Activated CD8-positive, alpha-beta T cell treated with anti-CD3 and anti-CD28 coated beads, Interleukin-2, amount 10 ng/mL, durations not matched to agents 7 days and 5 days (primary cell): ENCODE results near the gene MAMDC2. TPM values are rescaled to one million over a fixed set of nuclear protein-coding genes. Genes with fewer than 3 reads are reported as not detected.

Experiments
- ATAC-seq: fragments of 150-1000 bp; cut with Tn5 transposase; one replicate; pipeline ENCODE4 v1.10.0; 2021; ENCODE audit warnings: moderate library complexity
- CTCF ChIA-PET: fragments of 350-600 bp; sonication (Branson Sonifier 250); formaldehyde crosslinking; loops from one replicate; lab custom pipeline; 2021; ENCODE audit warnings: antibody characterized with exemption; lab: Charles Lee
- POLR2A ChIA-PET: fragments of 350-600 bp; sonication (Branson Sonifier 250); formaldehyde crosslinking; loops from one replicate; lab custom pipeline; 2021; ENCODE audit warnings: antibody characterized with exemption; lab: Charles Lee
- DNase-seq: peaks from one replicate; pipeline ENCODE4 v3.0.0-alpha.2; 2020
- H3K27ac Mint-ChIP-seq: one replicate; pipeline ENCODE4 v1.8.0; 2021; ENCODE audit warnings: mild to moderate bottlenecking, mixed read lengths
- H3K27me3 Mint-ChIP-seq: one replicate; pipeline ENCODE4 v1.8.0; 2021; ENCODE audit warnings: low read depth, mixed read lengths
- H3K36me3 Mint-ChIP-seq: one replicate; pipeline ENCODE4 v1.8.0; 2021; ENCODE audit warnings: low read depth, mixed read lengths
- H3K4me1 Mint-ChIP-seq: one replicate; pipeline ENCODE4 v1.8.0; 2021; ENCODE audit warnings: low read depth, mixed read lengths
- H3K4me3 Mint-ChIP-seq: one replicate; pipeline ENCODE4 v1.8.0; 2021; ENCODE audit warnings: mild to moderate bottlenecking, mixed read lengths
- H3K9me3 Mint-ChIP-seq: one replicate; pipeline ENCODE4 v1.8.0; 2022; ENCODE audit warnings: mixed read lengths; ENCODE audit not compliant: insufficient read depth
- total RNA-seq, 2 experiments: library from RNA; stranded (reverse); gene quantifications; one replicate each; pipeline ENCODE4 v1.2.3, GENCODE V29; 2021

MAMDC2 gene
- total RNA-seq, 2 experiments from 2014 or later, result not detected

GRCh38 chr9:70040376-70040903, 3.2 kb upstream of the MAMDC2 start:
- Mint-ChIP-seq H3K4me1 (peaks cover 7% of the 10 kb centered on the region), H3K36me3 (peaks cover 3% of the 10 kb centered on the region), H3K27ac (no peak overlapping the region), H3K4me3 (no peak overlapping the region), H3K27me3 (peaks cover 36% of the 10 kb centered on the region), H3K9me3 (no peaks in the 10 kb centered on the region)
- ChIA-PET CTCF (no interaction called here), POLR2A (no interaction called here)
- DNase-seq (no peak), ATAC-seq (no peak)

GRCh38 chr9:70042461-70043215, 1.0 kb upstream of the MAMDC2 start:
- H3K27me3 Mint-ChIP-seq, result peaks cover 46% of the 10 kb centered on the region
- ATAC-seq, result no peak
- POLR2A ChIA-PET, result interaction anchor here (0.6 kb wide), 1 partner anchor 348 kb away, joined by 3 read pairs; no protein-coding TSS in a partner anchor

GRCh38 chr9:70043285-70043684, 363 bp upstream of the MAMDC2 start:
- Mint-ChIP-seq H3K27ac (no peak overlapping the region), H3K4me3 (no peak overlapping the region), H3K4me1 (peaks cover 10% of the 10 kb centered on the region), H3K27me3 (peaks cover 48% of the 10 kb centered on the region), H3K36me3 (peaks cover under 1% of the 10 kb centered on the region), H3K9me3 (no peaks in the 10 kb centered on the region)
- ChIA-PET CTCF (interaction anchor here (1.2 kb wide), 1 partner anchor 67 kb away, joined by 3 read pairs; no protein-coding TSS in a partner anchor), POLR2A (no interaction called here)
- ATAC-seq, result no peak
- DNase-seq, result no peak

More at GRCh38 chr9:70042461-70043215, 1.0 kb upstream of the MAMDC2 start:
- H3K4me1 Mint-ChIP-seq, result peaks cover 10% of the 10 kb centered on the region
- no peak overlapping the region for H3K27ac Mint-ChIP-seq
- CTCF ChIA-PET, result interaction anchor here (1.2 kb wide), 1 partner anchor 68 kb away, joined by 3 read pairs; no protein-coding TSS in a partner anchor
- H3K36me3 Mint-ChIP-seq, result peaks cover 3% of the 10 kb centered on the region
- no peak for DNase-seq
- H3K4me3 Mint-ChIP-seq, result no peak overlapping the region
- no peaks in the 10 kb centered on the region for H3K9me3 Mint-ChIP-seq

GRCh38 chr9:70044490-70045307, 1.1 kb downstream of the MAMDC2 start:
- no peak overlapping the region for H3K27ac Mint-ChIP-seq
- H3K4me1 Mint-ChIP-seq, result peaks cover 13% of the 10 kb centered on the region
- ChIA-PET CTCF (no interaction called here), POLR2A (interaction anchor here (0.6 kb wide), 1 partner anchor 737 kb away, joined by 3 read pairs; no protein-coding TSS in a partner anchor)
- H3K36me3 Mint-ChIP-seq, result no peaks in the 10 kb centered on the region
- no peaks in the 10 kb centered on the region for H3K9me3 Mint-ChIP-seq
- peak overlapping the region; percentile 32 for H3K4me3 Mint-ChIP-seq
- DNase-seq (no peak), ATAC-seq (peak; percentile 55)
- peaks cover 48% of the 10 kb centered on the region for H3K27me3 Mint-ChIP-seq

GRCh38 chr9:70045452-70045851, 1.8 kb downstream of the MAMDC2 start:
- Mint-ChIP-seq H3K4me1 (peaks cover 13% of the 10 kb centered on the region), H3K36me3 (no peaks in the 10 kb centered on the region), H3K4me3 (no peak overlapping the region), H3K27me3 (peaks cover 46% of the 10 kb centered on the region), H3K9me3 (no peaks in the 10 kb centered on the region), H3K27ac (no peak overlapping the region)
- CTCF ChIA-PET, result no interaction called here
- POLR2A ChIA-PET, result interaction anchor here (0.6 kb wide), 1 partner anchor 737 kb away, joined by 3 read pairs; no protein-coding TSS in a partner anchor
- DNase-seq, result no peak
- no peak for ATAC-seq

GRCh38 chr9:70046274-70047070, 2.8 kb downstream of the MAMDC2 start:
- peaks cover 48% of the 10 kb centered on the region for H3K27me3 Mint-ChIP-seq
- H3K36me3 Mint-ChIP-seq, result no peaks in the 10 kb centered on the region
- no peak for ATAC-seq
- DNase-seq, result no peak
- POLR2A ChIA-PET, result no interaction called here
- H3K4me1 Mint-ChIP-seq, result peaks cover 13% of the 10 kb centered on the region
- H3K9me3 Mint-ChIP-seq, result no peaks in the 10 kb centered on the region
- CTCF ChIA-PET, result no interaction called here
- no peak overlapping the region for H3K4me3 Mint-ChIP-seq
- H3K27ac Mint-ChIP-seq, result no peak overlapping the region

- ChIA-PET CTCF (interaction anchor here (0.8 to 0.9 kb wide), 2 partner anchors 62 to 64 kb away, joined by 3 read pairs; no protein-coding TSS in a partner anchor), POLR2A (no interaction called here)
- ATAC-seq, result no peak
- no peak overlapping the region for H3K4me3 Mint-ChIP-seq
- peaks cover 39% of the 10 kb centered on the region for H3K27me3 Mint-ChIP-seq
- DNase-seq, result no peak
- peaks cover 13% of the 10 kb centered on the region for H3K4me1 Mint-ChIP-seq
- no peaks in the 10 kb centered on the region for H3K36me3 Mint-ChIP-seq
- no peak overlapping the region for H3K27ac Mint-ChIP-seq
- H3K9me3 Mint-ChIP-seq, result no peaks in the 10 kb centered on the region
Measured at GRCh38 chr9:70049236-70049635, 5.6 kb downstream of the MAMDC2 start.

GRCh38 chr9:70049672-70050271, 6.1 kb downstream of the MAMDC2 start:
- ATAC-seq (no peak), DNase-seq (no peak)
- Mint-ChIP-seq H3K4me1 (peaks cover 8% of the 10 kb centered on the region), H3K27me3 (peaks cover 36% of the 10 kb centered on the region), H3K27ac (no peak overlapping the region), H3K4me3 (no peak overlapping the region), H3K9me3 (no peaks in the 10 kb centered on the region), H3K36me3 (no peaks in the 10 kb centered on the region)
- ChIA-PET CTCF (interaction anchor here (0.8 to 0.9 kb wide), 2 partner anchors 62 to 64 kb away, joined by 3 read pairs; no protein-coding TSS in a partner anchor), POLR2A (no interaction called here)

- H3K9me3 Mint-ChIP-seq, result no peaks in the 10 kb centered on the region
- DNase-seq (no peak), ATAC-seq (no peak)
- no peaks in the 10 kb centered on the region for H3K36me3 Mint-ChIP-seq
- H3K4me3 Mint-ChIP-seq, result no peak overlapping the region
- CTCF ChIA-PET, result no interaction called here
- POLR2A ChIA-PET, result no interaction called here
- no peak overlapping the region for H3K27ac Mint-ChIP-seq
- peaks cover 18% of the 10 kb centered on the region for H3K27me3 Mint-ChIP-seq
- peaks cover 3% of the 10 kb centered on the region for H3K4me1 Mint-ChIP-seq
Measured at GRCh38 chr9:70052768-70053167, 9.1 kb downstream of the MAMDC2 start.

GRCh38 chr9:70053864-70054263, 10.2 kb downstream of the MAMDC2 start:
- H3K27ac Mint-ChIP-seq, result no peak overlapping the region
- H3K9me3 Mint-ChIP-seq, result no peaks in the 10 kb centered on the region
- no peak overlapping the region for H3K4me3 Mint-ChIP-seq
- H3K36me3 Mint-ChIP-seq, result no peaks in the 10 kb centered on the region
- POLR2A ChIA-PET, result no interaction called here
- no peak for DNase-seq
- CTCF ChIA-PET, result no interaction called here
- no peak for ATAC-seq
- peaks cover 17% of the 10 kb centered on the region for H3K27me3 Mint-ChIP-seq
- H3K4me1 Mint-ChIP-seq, result peaks cover 1% of the 10 kb centered on the region

GRCh38 chr9:70054521-70054920, 10.9 kb downstream of the MAMDC2 start:
- H3K27me3 Mint-ChIP-seq, result peaks cover 17% of the 10 kb centered on the region
- no peak for DNase-seq
- ChIA-PET POLR2A (no interaction called here), CTCF (interaction anchor here (2.3 kb wide), 1 partner anchor 58 kb away, joined by 7 read pairs; no protein-coding TSS in a partner anchor)
- H3K4me3 Mint-ChIP-seq, result no peak overlapping the region
- no peaks in the 10 kb centered on the region for H3K9me3 Mint-ChIP-seq
- H3K36me3 Mint-ChIP-seq, result no peaks in the 10 kb centered on the region
- no peak overlapping the region for H3K27ac Mint-ChIP-seq
- H3K4me1 Mint-ChIP-seq, result no peaks in the 10 kb centered on the region
- ATAC-seq, result no peak
